Measurements from ENCODE around the gene FBXO8.

DNA sequence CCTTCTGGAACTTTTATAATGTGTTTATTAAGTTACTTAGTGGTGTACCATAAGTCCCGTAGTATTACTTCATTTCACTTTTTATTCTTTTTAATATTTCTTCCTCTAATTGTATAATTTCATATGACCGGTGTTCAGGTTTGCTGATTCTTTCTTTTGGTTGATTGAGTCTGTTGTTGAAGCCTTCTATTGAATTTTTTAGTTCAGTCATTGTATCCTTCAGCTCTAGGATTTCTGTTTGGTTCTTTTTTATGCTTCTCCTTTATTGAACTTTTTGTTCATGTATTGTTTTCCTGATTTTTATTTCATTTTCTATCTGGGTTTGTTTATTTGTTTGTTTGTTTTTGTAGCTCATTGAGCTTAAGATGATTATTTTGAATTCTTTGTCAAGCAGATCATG, 9.0 kb upstream of the FBXO8 start:
- TF ChIP-seq, protein P1, sequence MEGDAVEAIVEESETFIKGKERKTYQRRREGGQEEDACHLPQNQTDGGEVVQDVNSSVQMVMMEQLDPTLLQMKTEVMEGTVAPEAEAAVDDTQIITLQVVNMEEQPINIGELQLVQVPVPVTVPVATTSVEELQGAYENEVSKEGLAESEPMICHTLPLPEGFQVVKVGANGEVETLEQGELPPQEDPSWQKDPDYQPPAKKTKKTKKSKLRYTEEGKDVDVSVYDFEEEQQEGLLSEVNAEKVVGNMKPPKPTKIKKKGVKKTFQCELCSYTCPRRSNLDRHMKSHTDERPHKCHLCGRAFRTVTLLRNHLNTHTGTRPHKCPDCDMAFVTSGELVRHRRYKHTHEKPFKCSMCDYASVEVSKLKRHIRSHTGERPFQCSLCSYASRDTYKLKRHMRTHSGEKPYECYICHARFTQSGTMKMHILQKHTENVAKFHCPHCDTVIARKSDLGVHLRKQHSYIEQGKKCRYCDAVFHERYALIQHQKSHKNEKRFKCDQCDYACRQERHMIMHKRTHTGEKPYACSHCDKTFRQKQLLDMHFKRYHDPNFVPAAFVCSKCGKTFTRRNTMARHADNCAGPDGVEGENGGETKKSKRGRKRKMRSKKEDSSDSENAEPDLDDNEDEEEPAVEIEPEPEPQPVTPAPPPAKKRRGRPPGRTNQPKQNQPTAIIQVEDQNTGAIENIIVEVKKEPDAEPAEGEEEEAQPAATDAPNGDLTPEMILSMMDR (IDR thresholded peaks at IDR 0.05) = no peak
- TF ChIP-seq POLR2A (IDR thresholded peaks at IDR 0.05) = no peak
